GM19467 (cell line): ENCODE data around the gene ASPM.
"Not testable (repeated sequence)": the region's sequence is repeated elsewhere in the genome, so short reads cannot be mapped to it uniquely, and the experiment has no call there.

Experiments
- ATAC-seq: cut with Tn5 transposase; IDR thresholded peaks from one replicate; pipeline ENCODE4 v1.9.1; 2021; ENCODE audit warnings: mild to moderate bottlenecking, moderate library complexity; ENCODE audit not compliant: unreplicated experiment

The ASPM gene

GRCh38 chr1:197145446-197146024 is 934 bp downstream of the ASPM start:
- no peak for ATAC-seq

GRCh38 chr1:197144570-197145325 is 1.7 kb downstream of the ASPM start:
- ATAC-seq, result no peak

- no peak for ATAC-seq
Measured at GRCh38 chr1:197143276-197143675, 3.2 kb downstream of the ASPM start.

DNA sequence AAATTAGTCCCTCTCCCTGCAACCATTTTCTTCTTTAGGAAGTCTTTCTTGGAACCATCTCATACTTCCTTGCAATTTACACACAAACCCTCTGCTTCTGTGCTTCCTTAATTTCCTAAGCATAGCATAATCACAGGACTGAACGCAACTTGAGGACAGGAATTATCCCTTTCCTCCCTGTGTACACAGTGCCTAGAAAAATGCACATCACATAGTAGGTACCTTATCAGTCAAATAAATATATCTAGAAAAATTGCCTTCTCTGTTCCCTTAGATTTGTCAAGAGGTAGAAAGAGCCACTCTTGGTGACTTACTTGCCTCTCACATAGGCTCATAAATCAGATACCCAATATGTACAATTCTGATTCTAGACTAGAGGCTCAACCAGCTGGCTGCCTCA is 4.9 kb downstream of the ASPM start:
- ATAC-seq, result no peak

GRCh38 chr1:197140121-197140520 is 6.3 kb downstream of the ASPM start:
- ATAC-seq, result no peak

GRCh38 chr1:197139169-197139568 is 7.3 kb downstream of the ASPM start:
- ATAC-seq, result no peak

GRCh38 chr1:197137322-197137721 is 9.1 kb downstream of the ASPM start:
- no peak for ATAC-seq

DNA sequence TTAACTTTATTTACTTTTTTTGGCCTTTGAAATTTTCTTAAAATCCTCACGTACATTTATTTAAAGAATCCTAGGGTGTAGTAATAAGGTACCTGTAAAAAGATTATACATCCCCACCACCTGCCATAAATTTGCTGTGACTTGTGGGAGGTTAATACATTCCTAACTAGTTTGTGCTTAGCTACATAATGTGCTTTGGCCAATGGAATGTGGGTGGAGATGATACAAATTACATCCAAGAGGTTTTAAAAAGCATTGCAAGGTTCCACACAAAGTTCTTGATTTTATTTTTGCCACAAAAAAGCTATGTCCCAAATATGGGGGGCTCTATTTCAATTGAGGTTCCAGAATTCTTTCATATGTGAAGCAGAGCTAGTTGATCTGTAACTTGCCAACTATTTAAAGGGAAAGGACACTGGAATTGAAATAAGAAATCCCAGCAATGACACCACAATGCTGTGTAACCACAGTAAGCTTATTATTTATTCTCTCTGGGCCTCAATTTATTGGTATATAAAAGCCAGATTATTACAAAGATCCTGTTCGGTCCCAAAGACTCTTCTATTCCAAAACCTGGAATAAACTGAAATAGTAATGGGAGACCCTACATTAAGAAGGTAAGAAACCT is 15.7 kb downstream of the ASPM start:
- no peak for ATAC-seq

DNA sequence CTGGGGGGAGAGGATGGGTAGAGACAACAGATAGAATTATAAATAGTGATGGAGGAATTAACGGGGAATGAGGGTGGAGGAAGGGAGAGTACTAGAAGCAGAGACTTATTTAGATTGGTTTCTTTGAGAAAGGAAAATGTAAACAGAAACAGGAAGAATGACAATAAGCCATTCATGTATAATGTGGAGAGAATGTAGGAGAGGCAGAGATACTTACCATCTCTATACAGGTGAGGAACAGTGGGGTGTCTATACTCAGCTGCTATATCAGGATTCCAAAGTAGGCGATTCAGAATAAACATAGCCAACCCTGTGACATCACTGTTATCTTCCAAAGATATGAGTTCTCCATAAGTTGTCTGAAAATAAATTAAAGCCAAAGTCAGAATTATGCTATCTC is 16.8 kb downstream of the ASPM start:
- ATAC-seq, result no peak

DNA sequence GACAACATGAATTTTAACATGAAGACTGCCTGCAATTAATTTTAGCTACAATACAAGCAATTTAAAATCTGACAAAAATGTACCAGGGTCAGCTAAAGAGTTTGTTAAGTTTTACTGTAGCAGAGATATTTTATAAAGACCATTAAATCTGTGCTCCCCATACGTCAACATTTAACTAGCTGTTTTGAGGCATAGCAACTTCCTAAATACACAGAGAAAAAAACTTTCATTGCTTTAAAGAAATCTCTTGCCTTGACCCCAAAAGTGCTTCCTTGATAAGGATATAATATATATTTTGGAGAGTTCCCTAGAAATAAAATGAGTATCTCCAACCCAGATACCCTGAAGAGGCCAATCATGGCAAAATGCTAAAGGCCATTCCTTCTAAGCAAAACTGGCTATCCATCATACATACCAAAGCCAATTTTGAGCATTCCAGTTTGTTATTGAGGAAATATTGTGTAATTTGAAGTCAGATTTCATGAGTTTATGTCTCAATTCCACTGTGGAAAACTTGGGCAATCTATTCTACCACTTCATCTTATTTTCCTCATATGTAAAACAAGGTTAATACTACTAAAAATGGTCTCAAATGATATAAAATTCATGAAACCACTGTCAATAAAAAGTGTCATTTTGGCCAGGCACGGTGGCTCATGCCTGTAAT is 19.1 kb downstream of the ASPM start:
- ATAC-seq, result no peak

DNA sequence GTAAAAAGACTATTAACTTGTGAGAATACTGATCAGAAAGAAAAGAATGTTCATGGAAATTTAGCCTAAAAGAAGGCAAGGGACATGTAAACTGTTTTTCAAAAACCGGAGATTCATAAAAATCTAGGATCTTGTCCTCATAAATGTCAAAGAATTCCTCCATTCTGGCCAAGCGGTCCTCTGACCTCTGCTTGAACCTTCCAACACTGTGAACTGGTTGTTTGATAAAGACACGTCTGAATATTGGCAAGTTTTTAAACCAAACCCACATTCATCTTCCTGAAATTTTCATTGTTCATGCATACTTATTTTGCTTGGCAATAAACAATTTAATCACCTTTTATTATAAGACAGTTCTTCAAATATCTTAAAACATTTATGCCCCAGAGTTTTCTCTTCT is 19.8 kb downstream of the ASPM start:
- no peak for ATAC-seq

- ATAC-seq, result no peak
Measured at GRCh38 chr1:197124376-197124775, 22.1 kb downstream of the ASPM start.

DNA sequence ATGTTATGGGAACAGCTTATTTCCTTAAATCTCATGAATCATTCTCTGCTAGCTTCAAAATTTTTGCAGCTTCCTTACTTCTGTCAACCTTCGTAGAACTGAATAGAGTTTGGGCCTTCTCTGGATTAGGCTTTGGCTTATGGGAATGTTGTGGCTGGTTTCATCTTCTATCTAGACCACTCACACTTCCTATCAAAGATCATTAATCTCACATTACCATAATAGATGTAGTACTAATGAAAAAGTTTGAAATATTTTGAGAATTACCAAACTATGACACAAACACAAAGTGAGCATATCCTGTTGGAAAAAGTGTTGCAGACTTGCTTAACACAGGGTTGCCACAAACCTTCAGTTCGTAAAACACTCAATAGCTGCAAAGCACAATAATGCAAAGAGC is 30.3 kb downstream of the ASPM start:
- ATAC-seq, result no peak

DNA sequence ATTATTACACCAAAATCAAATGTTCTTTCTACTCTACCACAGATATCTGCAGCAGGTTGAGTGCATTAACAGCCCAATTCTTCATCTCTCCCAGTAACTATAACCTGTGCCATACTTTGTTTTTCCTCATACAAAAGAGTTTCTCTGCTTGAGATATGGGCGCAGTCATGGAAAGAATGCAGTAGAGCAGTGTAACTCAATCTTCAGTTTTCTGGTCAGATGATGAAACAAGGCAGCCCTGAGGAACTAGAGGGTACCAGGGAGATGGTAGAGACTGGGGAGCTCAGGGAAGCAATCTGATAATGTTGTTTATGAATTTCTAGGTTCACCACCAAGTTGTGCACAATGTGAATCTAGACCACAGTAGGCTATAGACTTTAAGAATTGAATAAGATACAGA is 39.6 kb downstream of the ASPM start:
- ATAC-seq, result no peak

GRCh38 chr1:197103300-197103699 is 43.2 kb downstream of the ASPM start:
- no peak for ATAC-seq

DNA sequence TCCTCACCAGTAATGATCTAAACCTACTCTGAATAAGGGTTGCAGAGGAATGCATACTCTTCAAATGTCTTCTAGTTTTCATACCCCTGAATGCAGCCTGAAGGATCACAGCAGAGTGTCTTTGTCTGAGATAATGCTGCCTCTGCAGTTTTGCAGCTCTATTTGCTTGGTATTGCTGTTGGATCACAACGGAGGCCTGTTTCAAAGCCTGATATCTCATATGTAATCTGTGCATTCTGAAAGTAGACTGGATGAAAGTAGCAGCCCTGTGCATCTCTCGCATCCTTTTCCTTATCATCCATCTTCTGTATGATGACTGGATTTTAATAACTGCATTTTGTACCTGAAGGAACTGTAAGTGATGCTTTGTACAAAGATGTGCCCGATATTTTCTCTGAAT is 44.5 kb downstream of the ASPM start:
- no peak for ATAC-seq

DNA sequence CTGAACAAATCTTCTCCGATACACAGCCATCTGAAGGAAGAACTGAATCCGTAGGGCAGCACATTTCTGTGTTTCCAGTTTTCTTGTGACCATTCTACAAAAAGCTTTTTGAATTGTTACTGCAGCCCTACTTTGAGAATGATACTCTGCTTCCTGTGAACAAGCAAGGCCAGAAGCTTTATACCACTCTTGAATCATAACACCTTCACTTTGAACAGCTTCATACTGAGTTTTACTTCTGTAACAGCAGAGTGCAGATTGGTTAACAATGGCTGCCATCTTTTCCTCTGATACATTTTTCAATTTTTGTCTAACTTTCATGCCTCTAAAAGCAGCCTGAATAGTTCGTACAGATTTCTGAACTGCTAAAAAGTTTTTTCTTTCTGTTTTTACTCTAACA is 45.8 kb downstream of the ASPM start:
- no peak for ATAC-seq

- no peak for ATAC-seq
Measured at GRCh38 chr1:197099444-197099843, 47.0 kb downstream of the ASPM start.

DNA sequence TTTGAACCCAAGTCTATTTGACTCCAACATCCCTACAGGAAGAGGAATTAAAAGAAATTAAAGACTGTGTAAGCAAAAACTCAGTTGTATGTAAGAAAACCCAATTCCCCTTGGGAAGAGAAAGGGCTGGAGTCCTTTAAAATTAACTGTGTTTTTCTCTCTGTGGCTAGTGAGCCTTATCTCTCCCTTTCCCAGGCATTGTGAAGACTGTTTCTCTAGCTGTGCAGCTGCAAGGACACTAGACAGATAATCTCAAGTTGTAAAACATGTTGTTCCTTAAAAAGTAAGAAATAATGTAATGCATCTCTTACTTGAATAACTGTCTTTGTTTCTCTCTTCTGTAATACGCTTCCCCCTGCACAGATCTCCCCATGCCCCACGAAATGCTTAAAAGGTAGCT is 49.5 kb downstream of the ASPM start:
- not testable (repeated sequence) for ATAC-seq

DNA sequence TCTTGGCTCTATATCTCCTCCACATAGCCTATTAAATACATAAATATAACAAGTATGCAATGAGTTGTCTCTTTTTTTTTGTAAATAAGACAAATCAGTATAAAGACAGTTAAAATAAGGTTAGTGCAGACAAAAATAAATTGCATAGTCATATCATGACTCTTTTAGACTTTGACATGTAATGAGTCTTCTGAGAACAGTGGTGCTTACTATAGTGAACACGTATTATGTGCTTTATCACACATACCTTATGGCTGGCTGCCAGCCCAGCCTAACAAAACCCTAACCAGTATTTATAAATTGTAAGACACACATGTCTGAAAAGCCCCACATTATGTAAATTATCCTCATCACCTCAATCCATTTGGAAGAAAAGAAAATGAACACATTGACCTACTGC is 50.3 kb downstream of the ASPM start:
- no peak for ATAC-seq

DNA sequence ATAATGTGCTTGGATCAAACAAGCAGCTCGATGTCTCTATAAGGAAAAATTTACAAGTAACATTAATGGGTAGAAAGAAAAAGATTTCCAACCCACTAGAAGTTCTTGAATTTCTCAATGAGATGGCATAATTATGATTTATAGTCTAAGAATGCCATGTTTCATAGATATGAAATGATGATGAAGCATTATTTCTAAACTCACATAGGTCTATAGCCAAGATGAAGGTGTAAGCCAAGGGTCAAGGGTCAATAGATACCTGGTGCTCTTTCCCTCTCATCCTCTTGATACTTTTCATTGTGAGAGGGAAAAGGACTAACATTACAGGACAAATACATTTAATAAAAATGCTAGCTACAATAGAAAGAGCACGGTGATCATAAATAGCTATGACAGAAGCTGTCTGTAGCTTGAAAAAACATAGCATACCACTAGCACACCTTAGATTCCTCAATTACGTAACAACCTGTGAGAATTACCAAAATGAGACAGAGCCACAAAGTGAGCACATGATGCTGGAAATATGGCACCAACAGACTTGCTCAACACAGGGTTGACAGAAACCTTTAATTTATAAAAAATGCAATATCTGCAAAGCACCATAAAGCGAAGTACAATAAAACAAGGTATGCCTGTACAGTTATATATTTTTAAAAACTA is 53.1 kb downstream of the ASPM start:
- no peak for ATAC-seq
